ENCODE data around the gene LSS.

DNA sequence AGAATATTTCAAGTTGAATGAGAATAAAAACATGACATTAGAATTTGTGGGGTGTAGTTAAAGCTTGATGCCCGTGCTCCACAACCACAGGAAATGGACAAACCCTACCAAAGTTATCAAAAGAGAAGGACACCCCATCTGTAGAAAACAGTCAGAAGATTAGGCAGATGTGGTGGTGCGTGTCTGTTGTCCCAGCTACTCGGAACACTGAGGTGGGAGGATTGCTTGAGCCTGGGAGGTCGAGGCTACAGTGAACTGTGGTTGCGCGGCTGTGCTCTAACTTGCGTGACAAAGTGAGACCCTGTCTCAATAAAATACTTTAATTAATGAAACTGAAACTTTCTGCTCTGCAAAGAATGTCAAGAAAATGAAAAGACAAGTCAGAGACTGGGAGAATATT, 42.9 kb downstream of the LSS start:
- TF ChIP-seq NFIC (IDR thresholded peaks at IDR 0.05) (no peak), CREB1 (IDR thresholded peaks at IDR 0.05; ENCODE audit: low read depth) (no peak), YY1 (IDR thresholded peaks at IDR 0.05; ENCODE audit: low read depth) (no peak), TAF1 (IDR thresholded peaks at IDR 0.05; ENCODE audit: low read depth) (no peak), RAD21 (IDR thresholded peaks at IDR 0.05; ENCODE audit: low read depth) (no peak), REST (IDR thresholded peaks at IDR 0.05; ENCODE audit: low read depth) (no peak)
